ENCODE data around the gene CCDC197. TPM values are rescaled to one million over a fixed set of nuclear protein-coding genes. Genes with fewer than 3 reads are reported as not detected.

CCDC197 gene
- total RNA-seq, 1 experiment from 2014 or later = not detected

DNA sequence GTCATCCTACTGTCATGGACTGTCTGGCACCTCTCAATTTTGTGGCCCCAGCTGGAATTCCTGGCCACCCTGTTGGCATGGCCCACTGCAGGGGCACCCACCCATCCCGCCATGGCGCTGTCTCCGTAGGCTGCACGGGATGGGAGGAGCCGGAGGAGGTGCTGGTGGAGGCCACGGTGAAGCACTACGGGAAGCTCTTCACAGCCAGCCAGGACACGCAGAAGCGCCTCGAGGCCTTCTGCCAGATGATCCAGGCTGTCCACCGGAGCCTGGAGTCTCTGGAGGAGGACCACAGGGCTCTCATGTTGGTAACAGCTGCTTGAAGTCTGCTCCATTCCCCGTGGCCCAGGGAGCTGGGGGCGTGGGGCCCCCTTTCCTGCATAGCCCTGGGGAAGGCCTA, 3.9 kb downstream of the CCDC197 start:
- H2BK15ac ChIP-seq (ENCODE audit: low read depth, low read length) = no peak overlapping the region
- no peaks in the 10 kb centered on the region for H3K9me3 ChIP-seq (ENCODE audit: control insufficient read depth, low read depth, low read length)
- H3K79me1 ChIP-seq (ENCODE audit: insufficient read depth, low read depth, low read length, poor library complexity, severe bottlenecking) = no peaks in the 10 kb centered on the region
- H3K4me2 ChIP-seq (ENCODE audit: insufficient read depth, insufficient read length, low read length) = no peak overlapping the region
- no peak overlapping the region for H3K4me3 Mint-ChIP-seq
- H3T11ph ChIP-seq (ENCODE audit: low read length) = no peak overlapping the region
- H3K23me2 ChIP-seq (ENCODE audit: insufficient read length, low read depth, low read length, poor library complexity, severe bottlenecking) = no peaks in the 10 kb centered on the region
- no peak overlapping the region for H4K91ac ChIP-seq (ENCODE audit: insufficient read length, low read depth, low read length)
- no peaks in the 10 kb centered on the region for H4K20me1 ChIP-seq (ENCODE audit: control insufficient read depth, insufficient read depth, insufficient read length)
- H3K4me1 ChIP-seq (ENCODE audit: insufficient read depth, low read length) = no peaks in the 10 kb centered on the region
- no peak overlapping the region for H3K23ac ChIP-seq (ENCODE audit: insufficient read length, low read depth, low read length)
- WGBS (ENCODE audit: extremely low coverage, insufficient read length, low lambda C conversion rate) = no CpG with 5 or more reads among the region's 13 CpGs
- H2BK5ac ChIP-seq (ENCODE audit: insufficient read length, low read length) = no peak overlapping the region
- H2AK5ac ChIP-seq (ENCODE audit: insufficient read length, low read length) = no peak overlapping the region
- no peak overlapping the region for H3K18ac ChIP-seq (ENCODE audit: insufficient read length, low read depth, low read length)
- H4K5ac ChIP-seq (ENCODE audit: insufficient read length, low read depth, low read length) = no peak overlapping the region
- peaks cover 4 to 25% of the 10 kb centered on the region in 2 experiments for H3K4me1 Mint-ChIP-seq
- H3K36me3 Mint-ChIP-seq (ENCODE audit: insufficient read depth in 1 of 3, low read depth in 3 of 3) = no peaks in the 10 kb centered on the region
- no peak overlapping the region for H3K4ac ChIP-seq (ENCODE audit: low read depth, low read length)
- no peaks in the 10 kb centered on the region for H3K9me3 Mint-ChIP-seq
- H3K27ac Mint-ChIP-seq = no peak overlapping the region
- no peak overlapping the region for H2BK120ac ChIP-seq (ENCODE audit: low read depth, low read length, poor library complexity, severe bottlenecking)
- peaks cover 5% of the 10 kb centered on the region for H3K27me3 Mint-ChIP-seq (ENCODE audit: low read depth)
- H3K79me2 ChIP-seq (ENCODE audit: insufficient read depth, low read length) = no peaks in the 10 kb centered on the region
- no peak overlapping the region for H2BK20ac ChIP-seq (ENCODE audit: low read depth, low read length, poor library complexity, severe bottlenecking)
- no peak overlapping the region; the same call in 1 of the 2 replicates for H3K14ac ChIP-seq (ENCODE audit: insufficient read depth, low read length)
- no peak overlapping the region for H3K27ac ChIP-seq (ENCODE audit: insufficient read length, low read depth, low read length)
- H3K27me3 ChIP-seq (ENCODE audit: insufficient read depth, low read length) = no peaks in the 10 kb centered on the region
- no peak overlapping the region for H3K9ac ChIP-seq (ENCODE audit: extremely low read depth, insufficient read length, low read length)
- H3K56ac ChIP-seq (ENCODE audit: insufficient read length, low read depth, low read length) = no peak overlapping the region
- no peak overlapping the region for H4K8ac ChIP-seq (replicated peaks; ENCODE audit: insufficient read length, low read depth, low read length)
- no peak overlapping the region for H2BK12ac ChIP-seq (ENCODE audit: insufficient read length, low read depth, low read length)
- no peak for DNase-seq
- H2AFZ ChIP-seq (ENCODE audit: low read length) = no peak overlapping the region
- TF ChIP-seq, protein P1, sequence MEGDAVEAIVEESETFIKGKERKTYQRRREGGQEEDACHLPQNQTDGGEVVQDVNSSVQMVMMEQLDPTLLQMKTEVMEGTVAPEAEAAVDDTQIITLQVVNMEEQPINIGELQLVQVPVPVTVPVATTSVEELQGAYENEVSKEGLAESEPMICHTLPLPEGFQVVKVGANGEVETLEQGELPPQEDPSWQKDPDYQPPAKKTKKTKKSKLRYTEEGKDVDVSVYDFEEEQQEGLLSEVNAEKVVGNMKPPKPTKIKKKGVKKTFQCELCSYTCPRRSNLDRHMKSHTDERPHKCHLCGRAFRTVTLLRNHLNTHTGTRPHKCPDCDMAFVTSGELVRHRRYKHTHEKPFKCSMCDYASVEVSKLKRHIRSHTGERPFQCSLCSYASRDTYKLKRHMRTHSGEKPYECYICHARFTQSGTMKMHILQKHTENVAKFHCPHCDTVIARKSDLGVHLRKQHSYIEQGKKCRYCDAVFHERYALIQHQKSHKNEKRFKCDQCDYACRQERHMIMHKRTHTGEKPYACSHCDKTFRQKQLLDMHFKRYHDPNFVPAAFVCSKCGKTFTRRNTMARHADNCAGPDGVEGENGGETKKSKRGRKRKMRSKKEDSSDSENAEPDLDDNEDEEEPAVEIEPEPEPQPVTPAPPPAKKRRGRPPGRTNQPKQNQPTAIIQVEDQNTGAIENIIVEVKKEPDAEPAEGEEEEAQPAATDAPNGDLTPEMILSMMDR (conservative IDR thresholded peaks at IDR 0.05) = no peak

Data from H9 (cell line).